Adrenal gland (tissue), 12 donors: ENCODE measurements around the gene CLDN20. TPM values are rescaled to one million over a fixed set of nuclear protein-coding genes. Genes with fewer than 3 reads are reported as not detected.

Experiments
- DNase-seq, 7 donors: peaks; one replicate each; pipeline ENCODE4 v3.0.0-alpha.2; 2019 to 2020
- H3K27ac ChIP-seq, 5 donors: fragments of 200-600 bp; sonication (generic) in 4 of 5; 1 replicate in 3 of 5; 2 replicates in 2 of 5; pipeline versions ENCODE4 v1.5.1 to v1.8.0; 2016 to 2020; ENCODE audit warnings: mild to moderate bottlenecking in 1 of 5
- H3K27me3 ChIP-seq: fragments of 200-600 bp; 2 replicates; pipeline ENCODE4 v1.8.0; 2021
- H3K36me3 ChIP-seq, 2 donors: fragments of 200-600 bp; replicated peaks in 1 of 2; 1 replicate in 1 of 2; 2 replicates in 1 of 2; pipeline versions ENCODE4 v1.5.1 to v1.8.0; 2018 to 2022
- H3K4me1 ChIP-seq, 2 donors: fragments of 200-600 bp; replicated peaks in 1 of 2; 1 replicate in 1 of 2; 2 replicates in 1 of 2; pipeline versions ENCODE4 v1.5.1 to v1.8.0; 2018 to 2021
- H3K4me3 ChIP-seq, 4 donors: fragments of 200-600 bp; sonication (generic) in 3 of 4; one replicate each; pipeline ENCODE4 v1.5.1; 2016 to 2018
- H3K9me3 ChIP-seq, 3 donors: fragments of 200-600 bp; sonication (generic) in 1 of 3; replicated peaks in 1 of 3; 1 replicate in 2 of 3; 2 replicates in 1 of 3; pipeline versions ENCODE4 v1.5.1 to v1.8.0; 2016 to 2021
- POLR2A ChIP-seq, 2 donors: fragments of 450-650 bp; IDR thresholded peaks; one replicate each; pipeline ENCODE4 v1.6.1; 2017; ENCODE audit warnings: antibody characterized with exemption in 2 of 2, mild to moderate bottlenecking in 2 of 2, moderate library complexity in 1 of 2
- WGBS, 4 donors: extraction: QIAGEN DNeasy Blood & Tissue Kit in 2 of 4; methylation state at CpG; one replicate each; pipeline versions ENCODE4 v1.1.5 to v1.1.7; 2013 to 2017; 5-methylcytosine and 5-hydroxymethylcytosine counted together
- intact Hi-C, 2 donors: fragments of 100-400 bp; cut with DNase I; formaldehyde crosslinking; loops; one replicate each; pipeline versions ENCODE4 v1.14.1 to v1.15.0; 2022 to 2023
- polyA plus RNA-seq, 3 donors: library from polyadenylated mRNA; stranded (reverse); fragments of 200-250 nt in 2 of 3; fragments of 350-450 nt in 1 of 3; fragmentation: Illumina TruSeq in 1 of 3; extraction: RNeasy Lipid Tissue Mini Kit (QIAGEN cat#74804) in 1 of 3; gene quantifications; one replicate each; pipeline ENCODE4 v1.2.3, GENCODE V29; 2013 to 2014
- total RNA-seq, 9 donors: library from RNA; depleted of rRNA in 4 of 9; stranded (reverse); fragments of >200 nt in 4 of 9; fragments of 120-200 nt in 1 of 9; fragmentation: NEBNext Ultra II Directional in 1 of 9; extraction: Animal tissue kit (Norgen Biotek cat#: 25700) in 1 of 9; gene quantifications; one replicate each; pipeline versions ENCODE4 v1.1.0 to v1.2.4, GENCODE V29; 2013 to 2023
- TF ChIP-seq, protein P1 (sequence below), 6 experiments: fragments of 450-650 bp in 4 of 6; fragments of 200-600 bp in 2 of 6; sonication (generic) in 1 of 6; IDR thresholded peaks; 1 replicate in 5 of 6; 2 replicates in 1 of 6; pipeline versions ENCODE4 v1.5.1 to v1.8.0; 2016 to 2021; ENCODE audit warnings: antibody characterized with exemption in 6 of 6, mild to moderate bottlenecking in 2 of 6, moderate library complexity in 1 of 6
- donor health status: healthy with polysubstance abuse.
- donor health status: Bipolar disorder and iron deficiency.
- donor health status: DM: yes; HTN: yes; CAD: no.
- donor health status: DM: no; HTN: no; CAD: no.
- donor health status: DM: no; HTN: no; CAD: no.
- donor health status: DM: yes; HTN: yes; CAD: no.

Gene CLDN20
- total and polyA plus RNA-seq, 12 donors: not detected

DNA sequence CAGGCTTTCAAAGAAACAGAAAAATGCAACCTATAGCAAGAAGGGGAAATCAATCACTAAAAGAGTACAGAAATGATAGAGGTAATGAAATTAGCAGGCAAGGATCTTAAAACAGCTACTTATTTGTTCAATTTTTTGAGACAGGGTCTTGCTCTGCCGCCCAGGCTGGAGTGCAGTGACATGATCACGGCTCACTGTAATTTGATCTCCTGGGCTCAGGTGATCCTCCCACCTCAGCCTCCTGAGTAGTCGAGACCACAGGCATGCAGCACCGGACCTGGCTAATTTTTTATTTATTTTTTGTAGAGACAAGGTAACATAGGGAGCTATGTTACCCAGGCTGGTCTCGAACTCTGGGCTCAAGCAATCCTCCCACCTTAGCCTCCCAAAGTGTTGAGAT lies 28.9 kb downstream of the CLDN20 start:
- 75 to 86% (median 77%) methylated on average over 5 of the region's 5 CpGs for WGBS, 4 donors
- peaks cover 0 to 21% of the 10 kb centered on the region in 2 donors for H3K36me3 ChIP-seq
- H3K27me3 ChIP-seq: no peaks in the 10 kb centered on the region
- no peak for TF ChIP-seq POLR2A (IDR thresholded peaks at IDR 0.05)
- TF ChIP-seq, protein P1, sequence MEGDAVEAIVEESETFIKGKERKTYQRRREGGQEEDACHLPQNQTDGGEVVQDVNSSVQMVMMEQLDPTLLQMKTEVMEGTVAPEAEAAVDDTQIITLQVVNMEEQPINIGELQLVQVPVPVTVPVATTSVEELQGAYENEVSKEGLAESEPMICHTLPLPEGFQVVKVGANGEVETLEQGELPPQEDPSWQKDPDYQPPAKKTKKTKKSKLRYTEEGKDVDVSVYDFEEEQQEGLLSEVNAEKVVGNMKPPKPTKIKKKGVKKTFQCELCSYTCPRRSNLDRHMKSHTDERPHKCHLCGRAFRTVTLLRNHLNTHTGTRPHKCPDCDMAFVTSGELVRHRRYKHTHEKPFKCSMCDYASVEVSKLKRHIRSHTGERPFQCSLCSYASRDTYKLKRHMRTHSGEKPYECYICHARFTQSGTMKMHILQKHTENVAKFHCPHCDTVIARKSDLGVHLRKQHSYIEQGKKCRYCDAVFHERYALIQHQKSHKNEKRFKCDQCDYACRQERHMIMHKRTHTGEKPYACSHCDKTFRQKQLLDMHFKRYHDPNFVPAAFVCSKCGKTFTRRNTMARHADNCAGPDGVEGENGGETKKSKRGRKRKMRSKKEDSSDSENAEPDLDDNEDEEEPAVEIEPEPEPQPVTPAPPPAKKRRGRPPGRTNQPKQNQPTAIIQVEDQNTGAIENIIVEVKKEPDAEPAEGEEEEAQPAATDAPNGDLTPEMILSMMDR (IDR thresholded peaks at IDR 0.05): no peak
- H3K9me3 ChIP-seq: no peaks in the 10 kb centered on the region
- intact Hi-C loops: no loop called here
- no peak overlapping the region for H3K4me3 ChIP-seq
- peaks cover 0 to 8% of the 10 kb centered on the region in 2 donors for H3K4me1 ChIP-seq
- no peak for DNase-seq
- H3K27ac ChIP-seq: no peak overlapping the region

DNA sequence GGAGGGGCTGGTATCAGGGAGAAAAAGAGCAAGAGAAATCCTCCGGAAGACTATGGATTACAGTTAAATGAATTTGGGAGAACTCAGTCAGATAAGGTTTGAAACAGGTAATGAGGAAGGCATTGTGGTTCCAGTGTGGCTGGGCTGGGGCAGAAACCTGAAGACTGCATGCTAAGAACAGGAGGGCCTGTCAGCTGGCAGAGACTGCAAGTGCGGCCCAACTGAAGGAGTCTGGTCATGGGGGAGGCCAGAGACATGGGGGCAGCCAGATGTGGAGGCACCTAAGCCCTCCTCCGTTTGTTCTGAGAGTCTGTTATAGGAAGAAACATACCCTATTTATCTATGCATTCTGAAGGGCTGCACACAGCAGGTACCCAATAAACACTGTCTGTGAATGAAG lies 33.9 kb downstream of the CLDN20 start:
- peaks cover 0 to 24% of the 10 kb centered on the region in 2 donors for H3K36me3 ChIP-seq
- intact Hi-C loops: no loop called here
- whole genome bisulfite sequencing, 4 donors: 89 to 96% (median 90%) methylated on average over 3 of the region's 3 CpGs

DNA sequence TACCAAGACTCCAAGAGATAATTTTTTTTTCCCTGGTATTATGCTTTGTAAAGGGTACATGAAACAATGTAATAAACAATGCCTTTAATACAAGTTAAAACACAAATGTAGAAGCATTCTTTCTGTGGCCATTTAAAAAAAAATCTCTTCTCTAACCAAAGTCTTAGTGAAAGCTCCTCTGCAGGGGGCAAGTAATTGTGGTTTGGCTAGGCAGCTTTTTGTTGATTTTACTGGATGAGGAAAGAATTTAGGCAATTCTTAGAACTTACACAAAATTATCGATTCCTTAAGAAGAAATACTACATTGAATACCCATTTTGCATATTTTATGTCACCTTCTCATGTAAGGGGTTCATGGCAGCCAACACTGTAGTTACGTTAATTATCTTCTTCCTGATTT lies 38.1 kb downstream of the CLDN20 start:
- Histone ChIP-seq H3K36me3 (peaks cover 0 to 15% of the 10 kb centered on the region in 2 donors), H3K4me3 (no peak overlapping the region)
- WGBS, 4 donors: 91 to 98% (median 95%) methylated on average over 2 of the region's 2 CpGs

More for the DNA sequence above, 33.9 kb downstream of the CLDN20 start:
- Histone ChIP-seq H3K27ac (no peak overlapping the region), H3K9me3 (no peaks in the 10 kb centered on the region), H3K4me1 (peaks cover 0 to 8% of the 10 kb centered on the region in 2 donors), H3K4me3 (no peak overlapping the region), H3K27me3 (no peaks in the 10 kb centered on the region)
- TF ChIP-seq POLR2A (IDR thresholded peaks at IDR 0.05): no peak
- TF ChIP-seq, protein P1 (IDR thresholded peaks at IDR 0.05): no peak
- DNase-seq: no peak

DNA sequence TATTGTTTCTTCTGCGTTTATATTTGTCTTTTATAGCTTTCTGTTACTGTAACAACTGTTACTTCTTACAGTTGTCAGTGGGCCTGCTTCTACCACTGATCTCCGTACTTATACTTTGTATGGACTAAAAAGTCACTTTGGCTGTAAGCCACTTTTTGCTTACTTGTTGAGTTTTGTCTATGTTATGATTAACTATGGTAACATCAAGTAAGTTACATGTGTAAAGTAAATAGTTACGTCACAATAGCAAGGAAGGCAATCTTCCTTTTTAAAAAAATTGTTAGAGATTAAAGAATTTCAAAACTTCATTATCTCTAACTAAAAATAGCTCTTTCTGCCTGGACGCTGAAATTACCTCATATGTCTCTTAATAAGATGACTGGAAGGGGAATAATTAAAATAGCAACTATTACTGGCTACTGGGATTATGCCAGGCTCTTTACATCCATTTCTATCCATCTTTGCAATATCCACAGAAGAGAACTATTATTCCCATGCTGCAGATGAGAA lies 39.6 kb downstream of the CLDN20 start:
- no peak for TF ChIP-seq POLR2A (IDR thresholded peaks at IDR 0.05)
- TF ChIP-seq, protein P1 (IDR thresholded peaks at IDR 0.05): no peak
- no peaks in the 10 kb centered on the region for H3K9me3 ChIP-seq

More for the DNA sequence above, 38.1 kb downstream of the CLDN20 start:
- Histone ChIP-seq H3K4me1 (peaks cover 4 to 7% of the 10 kb centered on the region in 2 donors), H3K9me3 (no peaks in the 10 kb centered on the region), H3K27me3 (no peaks in the 10 kb centered on the region), H3K27ac (no peak overlapping the region)
- DNase-seq: no peak
- intact Hi-C loops: loop anchor here in 1 of 2 donors (10.0 kb wide), 1 partner anchor 127 kb away; no protein-coding TSS in a partner anchor
- TF ChIP-seq POLR2A (IDR thresholded peaks at IDR 0.05): no peak
- TF ChIP-seq, protein P1 (IDR thresholded peaks at IDR 0.05): no peak

More for the DNA sequence above, 39.6 kb downstream of the CLDN20 start:
- 51 to 61% (median 59%) methylated on average over 4 of the region's 4 CpGs for WGBS, 4 donors
- no peak overlapping the region for H3K4me3 ChIP-seq
- DNase-seq: no peak
- peaks cover 0 to 8% of the 10 kb centered on the region in 2 donors for H3K36me3 ChIP-seq
- no peak overlapping the region for H3K27ac ChIP-seq
- H3K4me1 ChIP-seq: peaks cover 4 to 7% of the 10 kb centered on the region in 2 donors
- intact Hi-C loops: loop anchor here in 1 of 2 donors (10.0 kb wide), 1 partner anchor 129 kb away; no protein-coding TSS in a partner anchor
- no peaks in the 10 kb centered on the region for H3K27me3 ChIP-seq
